Mesothelial cell of epicardium (in vitro differentiated cells): ENCODE measurements around the gene ANKS1B. TPM values are rescaled to one million over a fixed set of nuclear protein-coding genes. Genes with fewer than 3 reads are reported as not detected.
A peak's percentile ranks its signal among the peaks of the same experiment; 100 is the strongest.

Source experiments
- DNase-seq, 2 experiments: peaks; one replicate each; pipeline ENCODE4 v3.0.0; 2021; ENCODE audit warnings: low spot score in 2 of 2; ENCODE audit not compliant: unreplicated experiment in 2 of 2
- H3K27ac Mint-ChIP-seq: 2 replicates; pipeline ENCODE4 v1.8.0; 2021; ENCODE audit warnings: mixed read lengths
- H3K27me3 Mint-ChIP-seq: 2 replicates; pipeline ENCODE4 v1.8.0; 2021; ENCODE audit warnings: low read depth, mixed read lengths
- H3K36me3 Mint-ChIP-seq: 2 replicates; pipeline ENCODE4 v1.8.0; 2021; ENCODE audit warnings: mixed read lengths
- H3K4me1 Mint-ChIP-seq: 2 replicates; pipeline ENCODE4 v1.8.0; 2021; ENCODE audit warnings: mixed read lengths
- H3K4me3 Mint-ChIP-seq: 2 replicates; pipeline ENCODE4 v1.8.0; 2021; ENCODE audit warnings: mild to moderate bottlenecking, moderate library complexity, mixed read lengths
- H3K9me3 Mint-ChIP-seq: 2 replicates; pipeline ENCODE4 v1.8.0; 2021; ENCODE audit warnings: mixed read lengths
- total RNA-seq: library from RNA; stranded (reverse); gene quantifications from 3 replicates; pipeline ENCODE4 v1.2.1, GENCODE V29; 2021
- TF ChIP-seq, protein P1 (sequence below): fragments of 200-600 bp; sonication (generic); IDR thresholded peaks from one replicate; pipeline ENCODE4 v1.5.0; 2021; ENCODE audit warnings: antibody characterized with exemption; ENCODE audit not compliant: unreplicated experiment

ANKS1B gene
- total RNA-seq, 1 donor from 2014 or later = 8.8 TPM

DNA sequence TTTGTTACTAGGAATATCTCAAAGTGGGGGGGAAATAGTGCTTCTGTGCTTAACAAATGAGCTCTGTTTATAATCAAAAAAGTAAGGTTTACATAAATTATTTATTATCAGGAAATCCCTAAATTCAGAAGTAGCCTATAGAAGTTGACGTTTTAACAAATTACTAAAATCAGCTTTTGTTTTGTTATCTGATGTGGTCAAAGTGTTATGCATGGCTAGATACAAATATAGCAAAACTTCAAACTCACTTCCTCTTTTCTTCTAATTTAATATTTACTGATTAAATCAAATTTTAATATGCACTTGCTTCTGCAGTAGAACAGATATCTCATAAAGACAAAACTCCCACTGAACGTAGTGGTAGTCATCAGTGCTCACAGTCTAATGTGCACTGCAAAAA is 289.7 kb downstream of the ANKS1B start:
- H3K4me1 Mint-ChIP-seq = peaks cover 3% of the 10 kb centered on the region
- H3K9me3 Mint-ChIP-seq = peaks cover 5% of the 10 kb centered on the region
- no peak for DNase-seq

DNA sequence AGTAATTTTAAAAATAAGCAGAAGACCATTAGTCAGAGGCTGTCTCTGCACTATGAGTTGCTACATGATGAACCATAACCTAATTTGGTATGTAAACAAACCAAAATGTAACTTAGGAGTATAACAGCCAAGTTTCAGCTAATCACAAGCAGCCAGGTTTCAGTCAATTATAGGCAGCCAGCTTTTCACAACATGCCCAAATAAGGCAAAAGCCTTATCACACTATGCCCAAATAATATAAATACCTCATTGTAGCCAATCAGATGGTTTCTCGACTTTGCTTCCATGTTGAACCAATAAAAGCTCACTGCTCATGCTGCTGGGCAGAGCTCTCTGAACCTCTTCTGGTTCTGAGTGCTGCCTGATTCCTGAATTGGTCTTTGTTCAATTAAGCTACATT is 298.6 kb downstream of the ANKS1B start:
- TF ChIP-seq, protein P1, sequence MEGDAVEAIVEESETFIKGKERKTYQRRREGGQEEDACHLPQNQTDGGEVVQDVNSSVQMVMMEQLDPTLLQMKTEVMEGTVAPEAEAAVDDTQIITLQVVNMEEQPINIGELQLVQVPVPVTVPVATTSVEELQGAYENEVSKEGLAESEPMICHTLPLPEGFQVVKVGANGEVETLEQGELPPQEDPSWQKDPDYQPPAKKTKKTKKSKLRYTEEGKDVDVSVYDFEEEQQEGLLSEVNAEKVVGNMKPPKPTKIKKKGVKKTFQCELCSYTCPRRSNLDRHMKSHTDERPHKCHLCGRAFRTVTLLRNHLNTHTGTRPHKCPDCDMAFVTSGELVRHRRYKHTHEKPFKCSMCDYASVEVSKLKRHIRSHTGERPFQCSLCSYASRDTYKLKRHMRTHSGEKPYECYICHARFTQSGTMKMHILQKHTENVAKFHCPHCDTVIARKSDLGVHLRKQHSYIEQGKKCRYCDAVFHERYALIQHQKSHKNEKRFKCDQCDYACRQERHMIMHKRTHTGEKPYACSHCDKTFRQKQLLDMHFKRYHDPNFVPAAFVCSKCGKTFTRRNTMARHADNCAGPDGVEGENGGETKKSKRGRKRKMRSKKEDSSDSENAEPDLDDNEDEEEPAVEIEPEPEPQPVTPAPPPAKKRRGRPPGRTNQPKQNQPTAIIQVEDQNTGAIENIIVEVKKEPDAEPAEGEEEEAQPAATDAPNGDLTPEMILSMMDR = no peak
- no peaks in the 10 kb centered on the region for H3K27me3 Mint-ChIP-seq
- H3K4me3 Mint-ChIP-seq = no peak overlapping the region
- H3K4me1 Mint-ChIP-seq = no peaks in the 10 kb centered on the region
- no peak overlapping the region for H3K27ac Mint-ChIP-seq
- no peaks in the 10 kb centered on the region for H3K36me3 Mint-ChIP-seq
- H3K9me3 Mint-ChIP-seq = peaks cover 11% of the 10 kb centered on the region
- no peak for DNase-seq

More for the DNA sequence above, 289.7 kb downstream of the ANKS1B start:
- TF ChIP-seq, protein P1 = no peak
- Mint-ChIP-seq H3K4me3 (no peak overlapping the region), H3K27ac (no peak overlapping the region), H3K27me3 (no peaks in the 10 kb centered on the region), H3K36me3 (no peaks in the 10 kb centered on the region)

DNA sequence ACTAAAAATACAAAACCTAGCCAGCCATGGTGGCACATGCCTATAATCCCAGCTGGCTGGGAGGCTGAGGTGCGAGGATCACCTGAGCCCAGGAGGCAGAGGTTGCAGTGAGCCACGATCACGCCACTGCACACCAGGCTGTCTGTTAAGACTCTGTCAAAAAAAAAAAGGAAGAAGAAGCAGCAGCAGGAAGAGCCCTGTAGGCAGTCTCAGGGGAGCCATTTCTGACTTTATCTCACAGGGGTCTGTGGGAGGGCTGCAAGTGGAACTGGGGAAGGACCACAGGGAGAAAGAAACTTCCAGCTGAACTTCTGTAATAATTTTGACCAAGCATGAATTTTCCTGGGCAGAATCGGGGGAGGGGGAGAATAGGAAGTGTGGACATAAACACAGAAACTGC is 304.5 kb downstream of the ANKS1B start:
- H3K4me3 Mint-ChIP-seq = no peak overlapping the region
- TF ChIP-seq, protein P1 = no peak
- no peaks in the 10 kb centered on the region for H3K27me3 Mint-ChIP-seq
- no peaks in the 10 kb centered on the region for H3K36me3 Mint-ChIP-seq
- DNase-seq = no peak
- no peak overlapping the region for H3K27ac Mint-ChIP-seq
- peaks cover 6% of the 10 kb centered on the region for H3K9me3 Mint-ChIP-seq
- no peaks in the 10 kb centered on the region for H3K4me1 Mint-ChIP-seq

DNA sequence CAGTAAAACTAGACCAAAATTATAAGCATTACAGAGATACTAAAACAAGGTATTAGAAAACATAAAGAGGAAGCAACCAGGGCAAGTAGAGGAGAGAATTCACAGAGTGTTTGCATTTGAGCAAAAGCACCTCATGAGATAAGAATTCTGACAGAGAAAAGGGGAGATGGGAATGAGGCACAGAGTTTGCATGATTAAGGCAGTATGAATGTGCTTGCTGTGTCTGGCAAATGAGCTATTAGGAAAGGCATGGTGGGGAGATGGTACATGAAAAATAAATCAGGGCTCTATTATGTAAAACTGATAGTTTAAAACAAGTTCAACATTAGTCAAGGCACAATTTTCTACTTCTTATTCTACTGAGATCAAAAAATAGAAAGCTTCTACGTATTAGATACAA is 314.1 kb downstream of the ANKS1B start:
- TF ChIP-seq, protein P1 = no peak
- Mint-ChIP-seq H3K36me3 (no peaks in the 10 kb centered on the region), H3K27ac (peak overlapping the region; percentile 13), H3K4me1 (peaks cover 4% of the 10 kb centered on the region), H3K4me3 (no peak overlapping the region), H3K9me3 (peaks cover 24% of the 10 kb centered on the region), H3K27me3 (no peaks in the 10 kb centered on the region)
- DNase-seq = no peak

DNA sequence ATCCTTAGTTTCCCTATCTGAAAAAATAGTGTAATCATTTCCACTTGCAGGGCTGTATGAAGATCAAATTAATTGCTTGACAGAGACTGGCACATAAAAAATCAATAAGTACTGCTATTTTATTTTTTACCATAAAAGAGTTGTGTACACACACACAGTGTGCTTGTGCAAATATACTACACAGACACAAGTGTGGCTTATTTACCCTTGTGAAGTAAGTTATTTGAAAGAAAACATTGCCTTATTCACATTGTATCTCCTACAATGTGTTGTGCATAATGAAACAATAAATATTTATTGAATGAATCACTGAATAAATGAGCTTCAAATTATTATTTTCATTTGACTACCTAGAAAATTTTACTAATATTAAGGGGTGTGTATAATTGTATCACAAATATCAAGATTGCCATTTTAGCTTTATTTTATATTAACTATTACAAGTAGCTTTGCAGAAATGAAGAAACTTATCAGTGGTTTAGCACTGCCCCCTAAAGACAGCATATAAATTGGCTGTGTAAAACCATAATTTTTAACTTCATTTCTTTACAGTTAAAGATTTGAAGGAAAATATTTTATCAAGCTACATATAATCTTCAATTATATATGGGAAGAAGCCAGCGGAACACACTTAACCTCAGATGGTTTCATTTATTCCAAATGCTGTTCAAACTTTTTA is 325.9 kb downstream of the ANKS1B start:
- Mint-ChIP-seq H3K36me3 (no peaks in the 10 kb centered on the region), H3K9me3 (peaks cover 4% of the 10 kb centered on the region), H3K27ac (no peak overlapping the region), H3K4me1 (no peaks in the 10 kb centered on the region), H3K27me3 (no peaks in the 10 kb centered on the region), H3K4me3 (no peak overlapping the region)
- no peak for DNase-seq
- TF ChIP-seq, protein P1 = no peak

DNA sequence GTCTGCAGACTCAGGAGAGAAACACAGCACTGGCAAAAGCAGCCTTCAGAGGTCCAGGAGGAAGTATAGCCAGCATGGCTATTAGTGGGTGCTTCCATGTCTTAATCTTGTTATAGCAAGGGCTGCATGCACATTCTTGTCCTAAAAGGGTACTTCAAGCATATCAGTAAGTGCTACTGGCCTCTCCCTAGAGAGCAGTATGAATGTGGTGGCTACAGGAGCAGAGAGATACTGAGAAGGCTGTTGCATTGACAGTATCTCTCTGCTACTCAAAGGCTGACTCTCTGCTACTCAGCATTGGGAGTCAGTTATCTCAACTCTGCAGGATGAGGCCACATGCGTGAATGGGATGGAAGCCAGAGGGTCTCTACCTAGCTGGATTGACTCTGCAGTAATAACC is 335.2 kb downstream of the ANKS1B start:
- no peaks in the 10 kb centered on the region for H3K9me3 Mint-ChIP-seq
- no peak overlapping the region for H3K27ac Mint-ChIP-seq
- TF ChIP-seq, protein P1 = no peak
- no peak for DNase-seq
- H3K36me3 Mint-ChIP-seq = no peaks in the 10 kb centered on the region
- no peaks in the 10 kb centered on the region for H3K27me3 Mint-ChIP-seq
- no peaks in the 10 kb centered on the region for H3K4me1 Mint-ChIP-seq
- no peak overlapping the region for H3K4me3 Mint-ChIP-seq
